ENCODE results near the gene OR5AC2.

OR5AC2 gene

DNA sequence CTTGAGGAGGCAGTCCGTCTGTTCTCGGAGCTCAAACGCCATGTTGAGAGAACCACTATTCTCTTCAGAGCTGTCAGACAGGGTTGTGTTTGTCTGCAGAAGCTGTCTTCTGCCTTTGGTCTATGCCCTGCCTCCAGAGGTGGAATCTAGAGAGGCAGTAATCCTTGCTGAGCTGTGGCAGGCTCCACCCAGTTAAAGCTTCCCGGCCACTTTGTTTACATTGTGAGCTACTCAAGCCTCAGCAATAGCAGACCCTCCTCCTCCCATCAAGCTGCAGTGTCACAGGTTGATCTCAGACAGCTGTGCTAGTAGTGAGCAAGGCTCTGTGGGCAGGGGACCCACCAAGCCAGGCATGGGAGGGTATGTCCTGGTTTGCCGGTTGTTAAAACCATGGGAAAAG is 8.9 kb downstream of the OR5AC2 start:
- TF ChIP-seq CTCF (IDR thresholded peaks at IDR 0.05; ENCODE audit: insufficient read depth, low read depth, low read length, missing control alignments), result no peak
- no peak overlapping the region for H3K4me3 ChIP-seq (ENCODE audit: low read depth, low read length)
- no peak for DNase-seq (ENCODE audit: low read depth)

GRCh38 chr3:98099848-98100247 is 12.9 kb downstream of the OR5AC2 start:
- no peak for DNase-seq (ENCODE audit: low read depth)
- H3K4me3 ChIP-seq (ENCODE audit: low read depth, low read length), result no peak overlapping the region
- TF ChIP-seq CTCF (IDR thresholded peaks at IDR 0.05; ENCODE audit: insufficient read depth, low read depth, low read length, missing control alignments), result no peak

- H3K4me3 ChIP-seq (ENCODE audit: low read depth, low read length), result no peak overlapping the region
- TF ChIP-seq CTCF (IDR thresholded peaks at IDR 0.05; ENCODE audit: insufficient read depth, low read depth, low read length, missing control alignments), result no peak
- DNase-seq (ENCODE audit: low read depth), result no peak
Measured at GRCh38 chr3:98108162-98108561, 21.2 kb downstream of the OR5AC2 start.

GRCh38 chr3:98109807-98110549 is 23.0 kb downstream of the OR5AC2 start:
- DNase-seq (ENCODE audit: low read depth), result no peak
- TF ChIP-seq CTCF (IDR thresholded peaks at IDR 0.05; ENCODE audit: insufficient read depth, low read depth, low read length, missing control alignments), result no peak
- H3K4me3 ChIP-seq (ENCODE audit: low read depth, low read length), result no peak overlapping the region

GRCh38 chr3:98110550-98110908 is 23.6 kb downstream of the OR5AC2 start:
- no peak for TF ChIP-seq CTCF (IDR thresholded peaks at IDR 0.05; ENCODE audit: insufficient read depth, low read depth, low read length, missing control alignments)
- no peak for DNase-seq (ENCODE audit: low read depth)
- no peak overlapping the region for H3K4me3 ChIP-seq (ENCODE audit: low read depth, low read length)

DNA sequence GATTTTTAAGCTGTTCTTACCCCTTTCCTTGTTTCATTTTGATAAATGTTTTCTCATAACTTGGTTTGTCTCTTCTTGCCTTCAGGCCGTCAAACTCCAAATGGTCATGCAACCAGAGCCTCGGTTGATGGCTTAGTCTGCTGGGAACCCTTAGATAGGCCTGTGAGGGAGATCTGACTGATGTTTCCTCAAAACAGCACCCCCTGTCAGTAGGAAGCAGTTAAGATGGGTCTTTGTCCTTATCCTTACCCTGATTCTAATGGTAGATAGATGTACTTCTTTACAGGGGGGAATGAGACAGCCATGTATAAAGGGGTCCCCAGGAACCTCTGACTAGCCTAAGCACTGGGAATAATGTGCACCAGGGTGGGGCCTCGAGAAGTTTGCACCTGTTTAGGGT is 27.3 kb downstream of the OR5AC2 start:
- no peak overlapping the region for H3K4me3 ChIP-seq (ENCODE audit: low read depth, low read length)
- DNase-seq (ENCODE audit: low read depth), result peak; percentile 9
- no peak for TF ChIP-seq CTCF (IDR thresholded peaks at IDR 0.05; ENCODE audit: insufficient read depth, low read depth, low read length, missing control alignments)

DNA sequence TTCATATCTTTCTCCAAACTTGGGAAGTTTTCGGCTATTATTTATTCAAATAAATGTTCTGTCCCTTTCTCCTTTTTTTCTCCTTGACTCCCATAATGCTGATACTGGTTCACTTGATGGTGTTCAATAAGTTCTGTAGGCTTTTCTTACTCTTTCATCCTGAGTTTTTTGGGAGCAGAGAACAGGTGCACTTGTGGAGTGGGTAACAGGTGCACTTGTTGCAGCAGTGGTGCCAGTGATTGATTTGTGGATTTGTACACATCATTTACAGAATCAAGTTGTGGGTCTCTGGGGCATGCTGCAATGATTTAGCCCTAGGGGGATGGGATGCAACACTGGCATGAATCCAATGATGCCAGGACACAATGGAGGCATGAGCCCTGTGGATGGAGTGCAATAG is 28.7 kb downstream of the OR5AC2 start:
- no peak overlapping the region for H3K4me3 ChIP-seq (ENCODE audit: low read depth, low read length)
- no peak for TF ChIP-seq CTCF (IDR thresholded peaks at IDR 0.05; ENCODE audit: insufficient read depth, low read depth, low read length, missing control alignments)

More for the DNA sequence above, 28.7 kb downstream of the OR5AC2 start:
- DNase-seq (ENCODE audit: low read depth), result no peak

Data from GM12865 (cell line).